HepG2 (cell line): ENCODE data around the gene NFYC. TPM values are rescaled to one million over a fixed set of nuclear protein-coding genes. Genes with fewer than 3 reads are reported as not detected.
A peak's percentile ranks its signal among the peaks of the same experiment; 100 is the strongest.

Source experiments
- BCL6 ChIP-seq: IDR thresholded peaks from 2 replicates; pipeline ENCODE4 v1.6.1; 2016; ENCODE audit warnings: missing genetic modification reagents, missing compliant biosample characterization
- BORCS8-MEF2B ChIP-seq: sonication (generic); formaldehyde crosslinking; IDR thresholded peaks from 2 replicates; pipeline ENCODE4 v1.8.0; 2022; ENCODE audit warnings: mild to moderate bottlenecking, missing genetic modification reagents
- CTCF ChIP-seq: sonication (generic); formaldehyde crosslinking; IDR thresholded peaks from 2 replicates; pipeline ENCODE4 v1.5.0; 2020; ENCODE audit warnings: mild to moderate bottlenecking, missing genetic modification reagents, moderate library complexity
- DR1 ChIP-seq: sonication (generic); formaldehyde crosslinking; IDR thresholded peaks from 2 replicates; pipeline ENCODE4 v1.8.0; 2021; ENCODE audit warnings: mild to moderate bottlenecking, missing genetic modification reagents, inconsistent platforms
- EHMT2 ChIP-seq: fragments of 200-600 bp; sonication (generic); IDR thresholded peaks from 2 replicates; pipeline ENCODE4 v1.7.0; 2017; ENCODE audit warnings: antibody characterized with exemption, low read depth, low read length, borderline replicate concordance
- ELF1 ChIP-seq: sonication (generic); formaldehyde crosslinking; IDR thresholded peaks from 2 replicates; pipeline ENCODE4 v1.4.0; 2020; ENCODE audit warnings: missing genetic modification reagents
- HINFP ChIP-seq: sonication (generic); formaldehyde crosslinking; IDR thresholded peaks from 2 replicates; pipeline ENCODE4 v1.4.0; 2020; ENCODE audit warnings: low read depth, mild to moderate bottlenecking, missing genetic modification reagents
- KLF11 ChIP-seq: IDR thresholded peaks from 2 replicates; pipeline ENCODE4 v1.6.1; 2016; ENCODE audit warnings: missing compliant biosample characterization
- NFE2L1 ChIP-seq: sonication (generic); formaldehyde crosslinking; IDR thresholded peaks from 2 replicates; pipeline ENCODE4 v1.4.0; 2020; ENCODE audit warnings: missing genetic modification reagents, mild to moderate bottlenecking, borderline replicate concordance
- RARA ChIP-seq: IDR thresholded peaks from 2 replicates; pipeline ENCODE4 v1.6.1; 2016; ENCODE audit warnings: missing genetic modification reagents, missing compliant biosample characterization
- WIZ ChIP-seq: sonication (generic); formaldehyde crosslinking; IDR thresholded peaks from 2 replicates; pipeline ENCODE4 v1.5.1; 2020; ENCODE audit warnings: mild to moderate bottlenecking, missing genetic modification reagents
- ZNF235 ChIP-seq: sonication (generic); formaldehyde crosslinking; IDR thresholded peaks from 2 replicates; pipeline ENCODE4 v1.8.1; 2023; ENCODE audit warnings: mild to moderate bottlenecking, missing genetic modification reagents, borderline replicate concordance
- ZNF503 ChIP-seq: sonication (generic); formaldehyde crosslinking; IDR thresholded peaks from 2 replicates; pipeline ENCODE4 v1.4.0; 2020; ENCODE audit warnings: missing genetic modification reagents
- ZNF609 ChIP-seq: sonication (generic); formaldehyde crosslinking; IDR thresholded peaks from 2 replicates; pipeline ENCODE4 v1.4.0; 2020; ENCODE audit warnings: mild to moderate bottlenecking, missing genetic modification reagents, borderline replicate concordance
- ZNF687 ChIP-seq: sonication (generic); formaldehyde crosslinking; IDR thresholded peaks from 2 replicates; pipeline ENCODE4 v1.5.1; 2020; ENCODE audit warnings: mild to moderate bottlenecking, missing genetic modification reagents, moderate library complexity
- polyA plus RNA-seq, 8 experiments: library from polyadenylated mRNA; depleted of rRNA in 3 of 8; stranded (reverse) in 7 of 8; unstranded in 1 of 8; fragments of >200 nt; fragmentation: Illumina TruSeq in 4 of 8; extraction: Trizol in 4 of 8; gene quantifications; 2 replicates each; pipeline versions ENCODE4 v1.2.1 to v1.2.3, GENCODE V29; 2011 to 2016; ENCODE audit warnings: low read depth in 4 of 8, missing spikeins in 1 of 8, mixed read lengths in 1 of 8; ENCODE audit not compliant: insufficient read depth in 1 of 8
- total RNA-seq, 5 experiments: library from RNA; depleted of rRNA; stranded (reverse); fragments of >200 nt; fragmentation: Illumina TruSeq; extraction: Trizol; gene quantifications; 2 replicates each; pipeline ENCODE4 v1.2.3, GENCODE V29; 2016; ENCODE audit warnings: low read depth in 1 of 5

Gene NFYC
- total and polyA plus RNA-seq, 2 of the 13 experiments (the other 11 are each of a cell fraction or from before 2014, with no cell fraction given) = 33.9 to 73.7 TPM

GRCh38 chr1:40782371-40782956, 91.0 kb downstream of the NFYC start (continued):
- TF ChIP-seq ZNF609 (CRISPR knock-in tag) = no peak
- TF ChIP-seq ELF1 = no peak
- TF ChIP-seq HINFP (CRISPR knock-in tag) = no peak
- no peak for TF ChIP-seq BORCS8-MEF2B
- no peak for TF ChIP-seq ZNF235
- no peak for TF ChIP-seq BCL6 (CRISPR knock-in tag)
- no peak for TF ChIP-seq NFE2L1 (CRISPR knock-in tag)
- no peak for TF ChIP-seq ZNF503
- no peak for TF ChIP-seq WIZ (CRISPR knock-in tag)
- TF ChIP-seq ZNF687 (CRISPR knock-in tag) = peak; percentile 53
- no peak for TF ChIP-seq EHMT2
- no peak for TF ChIP-seq DR1 (CRISPR knock-in tag)
- peak; percentile 65 for TF ChIP-seq CTCF
- TF ChIP-seq RARA (CRISPR knock-in tag) = no peak
- TF ChIP-seq KLF11 (CRISPR knock-in tag) = no peak
